C4-2B (cell line): ENCODE data around the gene MFAP4.
A peak's percentile ranks its signal among the peaks of the same experiment; 100 is the strongest.
"Not testable (repeated sequence)": the region's sequence is repeated elsewhere in the genome, so short reads cannot be mapped to it uniquely, and the experiment has no call there.

Experiments
- H3K27ac ChIP-seq: fragments of 450-650 bp; 2 replicates; pipeline ENCODE4 v1.5.1; 2017
- ZFX ChIP-seq: fragments of 450-650 bp; IDR thresholded peaks from 2 replicates; pipeline ENCODE4 v1.6.1; 2017
- TF ChIP-seq, protein P1 (sequence below): fragments of 450-650 bp; conservative IDR thresholded peaks from 2 replicates; pipeline ENCODE4 v1.5.1; 2017; ENCODE audit warnings: mild to moderate bottlenecking

MFAP4 gene

DNA sequence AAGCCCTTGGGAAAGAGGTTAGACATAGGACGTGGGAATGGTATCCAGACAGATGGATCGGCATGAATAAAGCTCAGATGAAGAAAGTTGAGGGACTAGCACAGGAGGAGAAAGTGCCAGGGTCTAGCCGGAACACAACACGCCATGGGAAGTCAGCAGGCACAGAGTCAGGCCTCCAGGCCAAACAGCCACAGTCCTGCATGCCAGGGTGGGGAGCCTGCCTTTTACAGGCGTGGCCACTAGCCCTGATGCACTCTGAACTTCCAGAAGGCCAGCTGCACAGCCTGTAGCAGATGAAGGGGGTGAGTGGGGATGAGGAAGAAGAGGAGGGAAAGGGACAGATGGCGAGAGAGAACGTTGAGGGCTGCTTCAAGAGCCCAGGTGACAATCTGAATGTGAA lies 29.6 kb downstream of the MFAP4 start:
- TF ChIP-seq, protein P1, sequence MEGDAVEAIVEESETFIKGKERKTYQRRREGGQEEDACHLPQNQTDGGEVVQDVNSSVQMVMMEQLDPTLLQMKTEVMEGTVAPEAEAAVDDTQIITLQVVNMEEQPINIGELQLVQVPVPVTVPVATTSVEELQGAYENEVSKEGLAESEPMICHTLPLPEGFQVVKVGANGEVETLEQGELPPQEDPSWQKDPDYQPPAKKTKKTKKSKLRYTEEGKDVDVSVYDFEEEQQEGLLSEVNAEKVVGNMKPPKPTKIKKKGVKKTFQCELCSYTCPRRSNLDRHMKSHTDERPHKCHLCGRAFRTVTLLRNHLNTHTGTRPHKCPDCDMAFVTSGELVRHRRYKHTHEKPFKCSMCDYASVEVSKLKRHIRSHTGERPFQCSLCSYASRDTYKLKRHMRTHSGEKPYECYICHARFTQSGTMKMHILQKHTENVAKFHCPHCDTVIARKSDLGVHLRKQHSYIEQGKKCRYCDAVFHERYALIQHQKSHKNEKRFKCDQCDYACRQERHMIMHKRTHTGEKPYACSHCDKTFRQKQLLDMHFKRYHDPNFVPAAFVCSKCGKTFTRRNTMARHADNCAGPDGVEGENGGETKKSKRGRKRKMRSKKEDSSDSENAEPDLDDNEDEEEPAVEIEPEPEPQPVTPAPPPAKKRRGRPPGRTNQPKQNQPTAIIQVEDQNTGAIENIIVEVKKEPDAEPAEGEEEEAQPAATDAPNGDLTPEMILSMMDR, result no peak
- TF ChIP-seq ZFX, result no peak
- no peak overlapping the region for H3K27ac ChIP-seq

- H3K27ac ChIP-seq, result no peak overlapping the region
- TF ChIP-seq, protein P1, result no peak
- TF ChIP-seq ZFX, result no peak
These were observed 32.2 kb downstream of the MFAP4 start for GRCh38 chr17:19354748-19355147.

DNA sequence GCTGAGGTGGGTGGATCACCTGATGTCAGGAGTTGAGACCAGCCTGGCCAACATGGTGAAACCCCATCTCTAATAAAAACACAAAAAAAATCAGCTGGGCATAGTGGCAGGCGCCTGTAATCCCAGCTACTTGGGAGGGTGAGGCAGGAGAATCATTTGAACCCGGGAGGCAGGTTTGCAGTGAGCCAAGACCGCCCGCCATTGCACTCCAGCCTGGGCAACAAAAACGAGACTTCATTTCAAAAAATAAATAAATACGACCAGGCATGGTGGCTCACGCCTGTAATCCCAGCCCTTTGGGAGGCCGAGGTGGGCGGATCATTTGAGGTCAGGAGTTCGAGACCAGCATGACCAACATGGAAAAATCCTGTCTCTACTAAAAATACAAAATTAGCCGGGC lies 33.6 kb downstream of the MFAP4 start:
- not testable (repeated sequence) for H3K27ac ChIP-seq

DNA sequence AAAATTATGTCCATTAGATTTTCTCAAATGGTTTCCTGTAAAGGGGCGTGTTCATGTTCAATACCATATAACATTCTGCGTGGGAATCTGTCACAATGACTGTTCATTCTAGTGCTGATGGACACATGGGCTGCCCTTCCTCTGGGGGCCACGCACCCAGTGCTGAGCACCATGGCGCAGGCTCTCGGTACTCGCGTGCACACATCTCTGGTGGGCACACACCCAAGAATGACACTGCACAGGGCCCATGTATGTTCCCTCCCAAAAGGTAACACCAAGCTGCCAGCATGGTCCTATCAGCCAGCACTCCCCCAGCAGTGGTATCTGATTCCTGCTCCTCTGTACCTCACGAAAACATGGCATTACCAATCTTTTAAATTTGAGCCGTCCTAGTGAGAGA lies 38.2 kb downstream of the MFAP4 start:
- TF ChIP-seq, protein P1, result no peak
- TF ChIP-seq ZFX, result no peak
- H3K27ac ChIP-seq, result no peak overlapping the region

GRCh38 chr17:19348081-19348650 lies 38.8 kb downstream of the MFAP4 start:
- TF ChIP-seq, protein P1, result no peak
- TF ChIP-seq ZFX, result no peak
- no peak overlapping the region for H3K27ac ChIP-seq

DNA sequence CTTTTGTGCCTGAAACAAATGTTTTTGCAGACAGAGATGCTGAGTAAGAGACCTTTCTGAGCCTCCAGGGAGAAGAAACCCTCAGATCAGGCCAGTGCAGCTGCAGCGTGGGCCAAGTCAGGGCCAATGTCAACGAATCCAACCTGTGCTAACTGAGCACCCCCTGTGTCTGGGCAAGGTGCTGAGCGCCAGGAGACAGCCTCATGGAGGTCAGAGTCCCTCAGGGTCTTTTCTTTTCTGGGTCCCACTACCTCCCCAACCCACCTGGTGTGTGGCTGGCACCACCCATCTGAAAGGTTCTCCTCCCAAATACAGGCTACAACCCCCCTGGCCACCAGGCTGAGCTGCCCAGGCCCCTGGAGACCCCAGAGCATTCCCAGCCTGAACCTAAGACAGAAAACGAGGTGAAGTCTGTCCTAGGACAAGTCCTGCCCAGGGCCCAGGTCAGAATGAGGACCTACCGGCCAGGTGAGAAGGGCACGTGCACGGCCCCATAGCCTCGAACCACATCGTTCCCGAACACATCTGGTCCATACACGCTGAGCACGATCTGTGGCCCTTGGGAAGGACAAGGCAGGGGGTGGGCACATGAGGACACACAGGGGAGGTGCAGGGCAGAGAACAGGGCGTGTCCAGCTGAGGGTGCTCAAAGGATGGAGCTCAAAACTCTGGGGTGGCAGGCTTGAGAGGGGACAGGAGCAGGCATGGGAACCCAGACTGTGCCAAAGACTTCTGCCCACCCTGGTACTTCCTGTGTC lies 39.5 kb downstream of the MFAP4 start:
- TF ChIP-seq, protein P1, result no peak
- TF ChIP-seq ZFX, result no peak
- H3K27ac ChIP-seq, result 0 out of 2 replicates have a peak overlapping the region, but pooled peaks have one; percentile 16

GRCh38 chr17:19346351-19347255 lies 40.4 kb downstream of the MFAP4 start:
- peak overlapping the region; percentile 16 for H3K27ac ChIP-seq
- TF ChIP-seq, protein P1, result no peak
- TF ChIP-seq ZFX, result no peak
